ENCODE results near the gene ELL.
"Not testable (repeated sequence)": the region's sequence is repeated elsewhere in the genome, so short reads cannot be mapped to it uniquely, and the experiment has no call there.

ELL gene

GRCh38 chr19:18532168-18532890, 10.5 kb upstream of the ELL start:
- no peak for TF ChIP-seq CTCF (IDR thresholded peaks at IDR 0.05; ENCODE audit: low read depth, low read length, missing control alignments)
- DNase-seq (ENCODE audit: extremely low read depth, low read depth): no peak
- no peak overlapping the region for H3K4me3 ChIP-seq (replicated peaks; ENCODE audit: low read depth, low read length)

- TF ChIP-seq CTCF (IDR thresholded peaks at IDR 0.05; ENCODE audit: low read depth, low read length, missing control alignments): no peak
- no peak overlapping the region for H3K4me3 ChIP-seq (replicated peaks; ENCODE audit: low read depth, low read length)
- DNase-seq (ENCODE audit: extremely low read depth, low read depth): no peak
Observed at GRCh38 chr19:18531485-18531884, 9.6 kb upstream of the ELL start.

GRCh38 chr19:18529782-18530181, 7.9 kb upstream of the ELL start:
- TF ChIP-seq CTCF (IDR thresholded peaks at IDR 0.05; ENCODE audit: low read depth, low read length, missing control alignments): no peak
- no peak overlapping the region for H3K4me3 ChIP-seq (replicated peaks; ENCODE audit: low read depth, low read length)
- no peak for DNase-seq (ENCODE audit: extremely low read depth, low read depth)

GRCh38 chr19:18526316-18526715, 4.4 kb upstream of the ELL start:
- TF ChIP-seq CTCF (IDR thresholded peaks at IDR 0.05; ENCODE audit: low read depth, low read length, missing control alignments): no peak
- no peak for DNase-seq (ENCODE audit: extremely low read depth, low read depth)
- no peak overlapping the region for H3K4me3 ChIP-seq (replicated peaks; ENCODE audit: low read depth, low read length)

- no peak for TF ChIP-seq CTCF (IDR thresholded peaks at IDR 0.05; ENCODE audit: low read depth, low read length, missing control alignments)
- no peak for DNase-seq (ENCODE audit: extremely low read depth, low read depth)
Observed at GRCh38 chr19:18523841-18524240, 2.0 kb upstream of the ELL start.

GRCh38 chr19:18522862-18523440, 1.1 kb upstream of the ELL start:
- DNase-seq (ENCODE audit: extremely low read depth, low read depth); H3K4me3 ChIP-seq (replicated peaks; ENCODE audit: low read depth, low read length): not testable (repeated sequence)

More at GRCh38 chr19:18523841-18524240, 2.0 kb upstream of the ELL start:
- no peak overlapping the region for H3K4me3 ChIP-seq (replicated peaks; ENCODE audit: low read depth, low read length)

- peak; percentile 99 for DNase-seq (ENCODE audit: extremely low read depth, low read depth)
- no peak for TF ChIP-seq CTCF (IDR thresholded peaks at IDR 0.05; ENCODE audit: low read depth, low read length, missing control alignments)
- H3K4me3 ChIP-seq (replicated peaks; ENCODE audit: low read depth, low read length): peak overlapping the region; percentile 68
Observed at GRCh38 chr19:18522124-18522861, 423 bp upstream of the ELL start.
